Measurements from ENCODE around the gene RTEL1. TPM values are rescaled to one million over a fixed set of nuclear protein-coding genes. Genes with fewer than 3 reads are reported as not detected.
A peak's percentile ranks its signal among the peaks of the same experiment; 100 is the strongest.

RTEL1 gene
- total and polyA plus RNA-seq, 9 of the 15 experiments (the other 6 are each of a cell fraction or from before 2014, with no cell fraction given): 0.36 to 61.0 (median 17.9) TPM

DNA sequence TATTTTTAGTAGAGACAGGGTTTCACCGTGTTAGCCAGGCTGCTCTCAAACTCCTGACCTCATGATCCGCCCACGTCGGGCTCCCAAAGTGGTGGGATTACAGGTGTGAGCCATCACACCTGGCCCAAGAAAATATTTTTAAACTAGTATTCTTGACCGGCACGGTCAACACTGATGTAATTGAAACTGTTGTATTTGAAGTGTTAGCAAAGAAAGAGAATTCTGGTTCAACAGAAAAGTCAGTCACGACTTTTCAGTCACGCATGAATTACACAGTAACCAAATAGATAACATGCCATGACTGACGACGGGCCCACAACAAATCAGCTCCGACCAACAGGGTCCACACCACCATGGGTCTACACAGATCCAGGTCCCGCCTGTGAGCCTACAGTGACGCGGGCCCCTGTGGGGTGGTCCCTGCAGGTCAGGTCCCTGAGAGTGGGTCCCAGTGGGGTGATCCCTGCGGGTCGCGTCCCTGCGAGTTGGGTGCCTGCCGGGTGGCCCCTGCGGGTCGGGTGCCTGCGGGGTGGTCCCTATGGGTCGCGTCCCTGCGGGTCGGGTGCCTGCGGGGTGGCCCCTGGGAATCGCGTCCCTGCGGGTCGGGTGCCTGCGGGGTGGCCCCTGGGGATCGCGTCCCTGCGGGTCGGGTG is 32.2 kb upstream of the RTEL1 start (continued):
- TF ChIP-seq, protein P1, sequence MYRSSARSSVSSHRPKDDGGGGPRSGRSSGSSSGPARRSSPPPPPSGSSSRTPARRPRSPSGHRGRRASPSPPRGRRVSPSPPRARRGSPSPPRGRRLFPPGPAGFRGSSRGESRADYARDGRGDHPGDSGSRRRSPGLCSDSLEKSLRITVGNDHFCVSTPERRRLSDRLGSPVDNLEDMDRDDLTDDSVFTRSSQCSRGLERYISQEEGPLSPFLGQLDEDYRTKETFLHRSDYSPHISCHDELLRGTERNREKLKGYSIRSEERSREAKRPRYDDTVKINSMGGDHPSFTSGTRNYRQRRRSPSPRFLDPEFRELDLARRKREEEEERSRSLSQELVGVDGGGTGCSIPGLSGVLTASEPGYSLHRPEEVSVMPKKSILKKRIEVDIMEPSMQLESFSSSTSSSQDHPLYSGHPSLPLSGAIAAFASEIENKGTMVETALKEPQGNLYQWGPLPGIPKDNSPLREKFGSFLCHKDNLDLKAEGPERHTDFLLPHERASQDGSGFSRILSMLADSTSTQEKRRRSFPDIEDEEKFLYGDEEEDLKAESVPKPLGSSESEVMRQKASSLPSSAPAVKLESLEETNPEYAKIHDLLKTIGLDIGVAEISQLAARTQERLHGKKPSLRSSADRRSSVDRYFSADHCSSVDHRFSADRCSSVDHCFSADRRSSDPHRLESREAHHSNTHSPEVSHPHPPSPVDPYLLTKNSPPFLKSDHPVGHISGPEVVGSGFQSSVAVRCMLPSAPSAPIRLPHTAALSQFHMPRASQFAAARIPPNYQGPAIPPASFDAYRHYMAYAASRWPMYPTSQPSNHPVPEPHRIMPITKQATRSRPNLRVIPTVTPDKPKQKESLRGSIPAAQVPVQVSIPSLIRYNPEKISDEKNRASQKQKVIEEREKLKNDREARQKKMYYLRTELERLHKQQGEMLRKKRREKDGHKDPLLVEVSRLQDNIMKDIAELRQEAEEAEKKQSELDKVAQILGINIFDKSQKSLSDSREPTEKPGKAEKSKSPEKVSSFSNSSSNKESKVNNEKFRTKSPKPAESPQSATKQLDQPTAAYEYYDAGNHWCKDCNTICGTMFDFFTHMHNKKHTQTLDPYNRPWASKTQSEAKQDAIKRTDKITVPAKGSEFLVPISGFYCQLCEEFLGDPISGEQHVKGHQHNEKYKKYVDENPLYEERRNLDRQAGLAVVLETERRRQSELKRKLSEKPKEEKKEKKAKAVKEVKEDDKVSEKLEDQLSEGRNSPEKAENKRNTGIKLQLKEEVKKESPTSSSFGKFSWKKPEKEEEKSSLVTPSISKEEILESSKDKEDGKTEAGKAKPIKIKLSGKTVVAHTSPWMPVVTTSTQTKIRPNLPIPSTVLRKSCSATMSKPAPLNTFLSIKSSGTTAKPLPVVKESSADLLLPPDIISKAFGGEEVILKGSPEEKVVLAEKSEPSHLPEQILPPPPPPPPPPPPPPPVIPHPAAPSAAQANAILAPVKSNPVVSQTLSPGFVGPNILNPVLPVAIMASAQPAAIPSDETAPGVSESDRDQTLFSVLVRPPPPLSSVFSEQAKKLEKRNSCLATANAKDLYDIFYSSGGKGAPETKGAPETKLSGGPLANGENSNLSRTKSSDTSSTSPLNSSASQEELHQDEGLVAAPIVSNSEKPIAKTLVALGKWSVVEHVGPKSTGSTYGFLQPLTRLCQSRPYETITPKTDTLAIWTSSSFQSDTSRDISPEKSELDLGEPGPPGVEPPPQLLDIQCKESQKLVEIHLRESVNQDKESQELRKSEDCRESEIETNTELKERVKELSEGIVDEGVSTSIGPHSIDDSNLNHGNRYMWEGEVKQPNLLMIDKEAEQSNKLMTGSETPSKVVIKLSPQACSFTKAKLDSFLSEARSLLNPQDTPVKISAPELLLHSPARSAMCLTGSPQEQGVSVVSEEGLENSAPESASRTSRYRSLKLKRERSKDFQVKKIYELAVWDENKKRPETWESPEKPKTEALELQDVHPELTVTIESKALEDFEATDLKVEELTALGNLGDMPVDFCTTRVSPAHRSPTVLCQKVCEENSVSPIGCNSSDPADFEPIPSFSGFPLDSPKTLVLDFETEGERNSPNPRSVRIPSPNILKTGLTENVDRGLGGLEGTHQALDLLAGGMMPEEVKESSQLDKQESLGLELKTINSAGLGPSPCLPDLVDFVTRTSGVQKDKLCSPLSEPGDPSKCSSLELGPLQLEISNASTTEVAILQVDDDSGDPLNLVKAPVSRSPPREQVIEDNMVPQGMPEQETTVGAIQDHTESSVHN (IDR thresholded peaks at IDR 0.05; ENCODE audit: borderline replicate concordance in 1 of 2, low read depth in 1 of 2): no peak
- TF ChIP-seq RB1 (IDR thresholded peaks at IDR 0.05; ENCODE audit: low read depth): no peak
- TF ChIP-seq, protein P2, sequence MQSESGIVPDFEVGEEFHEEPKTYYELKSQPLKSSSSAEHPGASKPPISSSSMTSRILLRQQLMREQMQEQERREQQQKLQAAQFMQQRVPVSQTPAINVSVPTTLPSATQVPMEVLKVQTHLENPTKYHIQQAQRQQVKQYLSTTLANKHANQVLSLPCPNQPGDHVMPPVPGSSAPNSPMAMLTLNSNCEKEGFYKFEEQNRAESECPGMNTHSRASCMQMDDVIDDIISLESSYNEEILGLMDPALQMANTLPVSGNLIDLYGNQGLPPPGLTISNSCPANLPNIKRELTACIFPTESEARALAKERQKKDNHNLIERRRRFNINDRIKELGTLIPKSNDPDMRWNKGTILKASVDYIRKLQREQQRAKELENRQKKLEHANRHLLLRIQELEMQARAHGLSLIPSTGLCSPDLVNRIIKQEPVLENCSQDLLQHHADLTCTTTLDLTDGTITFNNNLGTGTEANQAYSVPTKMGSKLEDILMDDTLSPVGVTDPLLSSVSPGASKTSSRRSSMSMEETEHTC (IDR thresholded peaks at IDR 0.05): no peak
- TF ChIP-seq ZC3H4 (CRISPR knock-in tag; IDR thresholded peaks at IDR 0.05; ENCODE audit: borderline replicate concordance): 0 out of 2 replicates have a peak, but pooled peaks have one; percentile 72
- no peak; the same call in 1 of the 2 replicates for TF ChIP-seq DPF2 (IDR thresholded peaks at IDR 0.05)
- TF ChIP-seq HDAC1 (IDR thresholded peaks at IDR 0.05): no peak
- TF ChIP-seq ZKSCAN3 (CRISPR knock-in tag; IDR thresholded peaks at IDR 0.05): no peak
- TF ChIP-seq, protein P3, sequence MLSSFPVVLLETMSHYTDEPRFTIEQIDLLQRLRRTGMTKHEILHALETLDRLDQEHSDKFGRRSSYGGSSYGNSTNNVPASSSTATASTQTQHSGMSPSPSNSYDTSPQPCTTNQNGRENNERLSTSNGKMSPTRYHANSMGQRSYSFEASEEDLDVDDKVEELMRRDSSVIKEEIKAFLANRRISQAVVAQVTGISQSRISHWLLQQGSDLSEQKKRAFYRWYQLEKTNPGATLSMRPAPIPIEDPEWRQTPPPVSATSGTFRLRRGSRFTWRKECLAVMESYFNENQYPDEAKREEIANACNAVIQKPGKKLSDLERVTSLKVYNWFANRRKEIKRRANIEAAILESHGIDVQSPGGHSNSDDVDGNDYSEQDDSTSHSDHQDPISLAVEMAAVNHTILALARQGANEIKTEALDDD (IDR thresholded peaks at IDR 0.05): 0 out of 2 replicates have a peak, but pooled peaks have one; percentile 42
- 0 out of 2 replicates have a peak, but pooled peaks have one; percentile 15 for TF ChIP-seq SMARCA4 (IDR thresholded peaks at IDR 0.05)
- TF ChIP-seq TAF15 (IDR thresholded peaks at IDR 0.05; ENCODE audit: low read depth, low read length): no peak
- TF ChIP-seq FOXJ2 (tag; IDR thresholded peaks at IDR 0.05): no peak
- peak; percentile 82 for TF ChIP-seq CHD1 (IDR thresholded peaks at IDR 0.05; ENCODE audit: low read length)
- TF ChIP-seq MTA2 (IDR thresholded peaks at IDR 0.05; ENCODE audit: low read depth): no peak
- TF ChIP-seq BRD9 (IDR thresholded peaks at IDR 0.05; ENCODE audit: low read depth, partially characterized antibody): no peak
- TF ChIP-seq EP400 (IDR thresholded peaks at IDR 0.05): 0 out of 2 replicates have a peak, but pooled peaks have one; percentile 25
- no peak for TF ChIP-seq TAL1 (IDR thresholded peaks at IDR 0.05)
- TF ChIP-seq ATF1 (CRISPR knock-in tag; IDR thresholded peaks at IDR 0.05): no peak
- peak; percentile 30; the same call in 1 of the 2 replicates for TF ChIP-seq ATF1 (tag; IDR thresholded peaks at IDR 0.05)
- TF ChIP-seq ZEB2 (IDR thresholded peaks at IDR 0.05): no peak
